B cell (primary cell): Measurements from ENCODE around the gene SORT1.

Experiments used
- CTCF ChIP-seq: fragments of 200-600 bp; IDR thresholded peaks from one replicate; pipeline ENCODE4 v1.8.0; 2022; ENCODE audit warnings: antibody characterized with exemption, mild to moderate bottlenecking
- EZH2 ChIP-seq: IDR thresholded peaks from 2 replicates; pipeline ENCODE4 v1.6.1; 2012; ENCODE audit warnings: borderline replicate concordance, low read depth, mild to moderate bottlenecking, moderate library complexity, low read length; ENCODE audit not compliant: insufficient read depth, poor library complexity, severe bottlenecking

- TF ChIP-seq EZH2: no peak
- no peak for TF ChIP-seq CTCF
Measured at GRCh38 chr1:109347511-109347910, 50.2 kb downstream of the SORT1 start.
